ENCODE measurements around the gene DUSP21.

DUSP21 gene

DNA sequence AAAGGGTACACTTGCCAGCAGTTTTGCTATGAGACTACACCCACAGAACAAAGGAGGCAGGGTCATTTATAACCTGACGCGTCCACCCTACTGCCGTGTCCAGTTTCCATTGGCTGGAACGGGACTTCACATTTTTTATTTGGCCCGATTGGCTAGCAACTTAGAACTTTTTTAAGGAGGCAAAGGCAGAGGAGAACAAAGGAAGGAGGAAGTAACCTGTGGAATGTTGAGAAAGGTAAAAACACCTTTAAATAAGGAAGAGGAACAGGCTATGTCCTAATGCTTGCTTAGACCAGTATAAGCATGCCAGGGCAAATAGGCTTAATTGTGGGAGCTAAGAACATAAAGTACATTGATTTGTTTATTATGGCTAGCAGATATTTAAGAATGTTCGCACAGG, 47.8 kb downstream of the DUSP21 start:
- TF ChIP-seq MAX (IDR thresholded peaks at IDR 0.05): no peak
